A549 (cell line): ENCODE data around the gene SFRP5.

Experiments
- CTCF ChIP-seq: fragments of >200 bp; sonication (Bioruptor Twin); formaldehyde crosslinking; IDR thresholded peaks from 3 replicates; pipeline ENCODE4 v1.5.1; 2016
- EP300 ChIP-seq, 2 experiments: fragments of >200 bp; sonication (Bioruptor Twin); formaldehyde crosslinking; IDR thresholded peaks; 2 replicates in 1 of 2; 3 replicates in 1 of 2; pipeline ENCODE4 v1.6.1; 2016 to 2017
- HES2 ChIP-seq: fragments of >200 bp; sonication (Bioruptor Twin); formaldehyde crosslinking; IDR thresholded peaks from 2 replicates; pipeline ENCODE4 v1.6.1; 2016
- HOXA7 ChIP-seq: fragments of 250-450 bp; sonication (Bioruptor Pico); IDR thresholded peaks from 2 replicates; pipeline ENCODE4 v1.5.0; 2020; ENCODE audit warnings: mild to moderate bottlenecking, moderate library complexity
- MAX ChIP-seq: IDR thresholded peaks from 2 replicates; pipeline ENCODE4 v1.6.1; 2012
- MAZ ChIP-seq: fragments of 150-350 bp; IDR thresholded peaks from 2 replicates; pipeline ENCODE4 v1.6.1; 2014; ENCODE audit warnings: antibody characterized with exemption, low read depth, low read length, borderline replicate concordance
- MYC ChIP-seq: IDR thresholded peaks from 2 replicates; pipeline ENCODE4 v1.6.1; 2012; ENCODE audit warnings: mild to moderate bottlenecking, inconsistent platforms, low read length, improper control_type of control experiment, borderline replicate concordance
- NFE2L2 ChIP-seq: fragments of 150-350 bp; conservative IDR thresholded peaks from 2 replicates; pipeline ENCODE4 v1.6.1; 2014; ENCODE audit warnings: low read length
- POLR2A ChIP-seq: IDR thresholded peaks from 2 replicates; pipeline ENCODE4 v1.6.1; 2012; ENCODE audit warnings: mild to moderate bottlenecking, low read length
- SMC3 ChIP-seq: fragments of >200 bp; sonication (Bioruptor Twin); formaldehyde crosslinking; IDR thresholded peaks from 3 replicates; pipeline ENCODE4 v1.6.1; 2018; ENCODE audit warnings: inconsistent platforms

- TF ChIP-seq CTCF (no peak), NFE2L2 (no peak), MYC (no peak), POLR2A (no peak), MAZ (no peak), HES2 (no peak), SMC3 (no peak), EP300 (IDR thresholded peaks at IDR 0.05) (no peak), HOXA7 (CRISPR knock-in tag) (no peak), MAX (no peak)
These were observed 17.0 kb upstream of the SFRP5 start for GRCh38 chr10:97788552-97789442.
